Measurements from ENCODE around the gene SLC1A1.

DNA sequence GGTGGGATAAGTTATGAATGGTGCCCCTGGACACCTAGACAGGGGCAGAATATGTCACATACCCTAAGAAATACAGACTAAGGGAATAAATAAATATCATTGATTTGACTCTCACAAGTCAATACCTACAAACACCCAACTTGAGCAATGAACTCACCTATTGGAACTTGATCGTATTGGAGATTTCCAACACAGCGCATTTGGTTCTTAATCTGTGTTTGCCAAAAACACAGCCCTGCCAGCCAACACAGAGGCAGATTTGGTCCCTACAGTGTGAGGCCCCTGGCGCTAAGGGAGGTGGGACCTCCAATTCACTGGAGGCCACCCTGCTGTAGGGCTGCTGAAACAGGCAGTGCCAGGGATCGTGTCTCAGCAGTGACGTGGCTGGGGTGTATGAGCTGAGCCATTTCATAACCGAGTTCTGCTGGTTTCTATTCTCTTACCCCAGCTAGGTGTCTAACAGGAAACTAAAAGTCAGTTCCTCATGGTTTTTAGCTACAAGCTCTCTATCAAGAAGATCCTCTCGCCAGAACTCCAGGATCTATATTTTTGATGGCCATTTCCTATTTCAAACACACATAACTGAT, 84.5 kb downstream of the SLC1A1 start:
- TF ChIP-seq EP300 (IDR thresholded peaks at IDR 0.05; ENCODE audit: borderline replicate concordance) (no peak), RAD21 (IDR thresholded peaks at IDR 0.05; ENCODE audit: low read depth) (no peak), TAF1 (IDR thresholded peaks at IDR 0.05; ENCODE audit: low read depth) (no peak), TEAD4 (IDR thresholded peaks at IDR 0.05) (no peak), TCF12 (IDR thresholded peaks at IDR 0.05; ENCODE audit: low read depth) (no peak), YY1 (IDR thresholded peaks at IDR 0.05; ENCODE audit: low read depth) (no peak)
- TF ChIP-seq, protein P1, sequence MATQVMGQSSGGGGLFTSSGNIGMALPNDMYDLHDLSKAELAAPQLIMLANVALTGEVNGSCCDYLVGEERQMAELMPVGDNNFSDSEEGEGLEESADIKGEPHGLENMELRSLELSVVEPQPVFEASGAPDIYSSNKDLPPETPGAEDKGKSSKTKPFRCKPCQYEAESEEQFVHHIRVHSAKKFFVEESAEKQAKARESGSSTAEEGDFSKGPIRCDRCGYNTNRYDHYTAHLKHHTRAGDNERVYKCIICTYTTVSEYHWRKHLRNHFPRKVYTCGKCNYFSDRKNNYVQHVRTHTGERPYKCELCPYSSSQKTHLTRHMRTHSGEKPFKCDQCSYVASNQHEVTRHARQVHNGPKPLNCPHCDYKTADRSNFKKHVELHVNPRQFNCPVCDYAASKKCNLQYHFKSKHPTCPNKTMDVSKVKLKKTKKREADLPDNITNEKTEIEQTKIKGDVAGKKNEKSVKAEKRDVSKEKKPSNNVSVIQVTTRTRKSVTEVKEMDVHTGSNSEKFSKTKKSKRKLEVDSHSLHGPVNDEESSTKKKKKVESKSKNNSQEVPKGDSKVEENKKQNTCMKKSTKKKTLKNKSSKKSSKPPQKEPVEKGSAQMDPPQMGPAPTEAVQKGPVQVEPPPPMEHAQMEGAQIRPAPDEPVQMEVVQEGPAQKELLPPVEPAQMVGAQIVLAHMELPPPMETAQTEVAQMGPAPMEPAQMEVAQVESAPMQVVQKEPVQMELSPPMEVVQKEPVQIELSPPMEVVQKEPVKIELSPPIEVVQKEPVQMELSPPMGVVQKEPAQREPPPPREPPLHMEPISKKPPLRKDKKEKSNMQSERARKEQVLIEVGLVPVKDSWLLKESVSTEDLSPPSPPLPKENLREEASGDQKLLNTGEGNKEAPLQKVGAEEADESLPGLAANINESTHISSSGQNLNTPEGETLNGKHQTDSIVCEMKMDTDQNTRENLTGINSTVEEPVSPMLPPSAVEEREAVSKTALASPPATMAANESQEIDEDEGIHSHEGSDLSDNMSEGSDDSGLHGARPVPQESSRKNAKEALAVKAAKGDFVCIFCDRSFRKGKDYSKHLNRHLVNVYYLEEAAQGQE (IDR thresholded peaks at IDR 0.05; ENCODE audit: low read depth), result no peak
- TF ChIP-seq, protein P2, sequence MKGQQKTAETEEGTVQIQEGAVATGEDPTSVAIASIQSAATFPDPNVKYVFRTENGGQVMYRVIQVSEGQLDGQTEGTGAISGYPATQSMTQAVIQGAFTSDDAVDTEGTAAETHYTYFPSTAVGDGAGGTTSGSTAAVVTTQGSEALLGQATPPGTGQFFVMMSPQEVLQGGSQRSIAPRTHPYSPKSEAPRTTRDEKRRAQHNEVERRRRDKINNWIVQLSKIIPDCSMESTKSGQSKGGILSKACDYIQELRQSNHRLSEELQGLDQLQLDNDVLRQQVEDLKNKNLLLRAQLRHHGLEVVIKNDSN (IDR thresholded peaks at IDR 0.05), result no peak

All from Ishikawa (cell line).